SK-N-SH treated with all-trans-retinoic acid at 6 μM for 48 hours (cell line): ENCODE measurements around the gene DCUN1D2.

ENCODE experiments used
- ARNTL ChIP-seq: fragments of 450-650 bp; formaldehyde crosslinking; IDR thresholded peaks from 2 replicates; pipeline ENCODE4 v1.5.0; 2020; ENCODE audit warnings: low read depth, mild to moderate bottlenecking, moderate library complexity, borderline replicate concordance
- CREB5 ChIP-seq: fragments of 250-450 bp; sonication (Bioruptor Pico); IDR thresholded peaks from 2 replicates; pipeline ENCODE4 v1.5.1; 2020; ENCODE audit warnings: low read depth, mild to moderate bottlenecking, moderate library complexity
- GLIS3 ChIP-seq: fragments of 250-450 bp; sonication (Bioruptor Pico); IDR thresholded peaks from 2 replicates; pipeline ENCODE4 v1.5.0; 2020; ENCODE audit warnings: mild to moderate bottlenecking, moderate library complexity
- ISL1 ChIP-seq: fragments of 250-450 bp; sonication (Bioruptor Pico); IDR thresholded peaks from 2 replicates; pipeline ENCODE4 v2.1.2; 2022; ENCODE audit warnings: mild to moderate bottlenecking, moderate library complexity
- OSR1 ChIP-seq: fragments of 250-450 bp; sonication (Bioruptor Pico); IDR thresholded peaks from 2 replicates; pipeline ENCODE4 v1.8.0; 2022; ENCODE audit warnings: moderate library complexity, mild to moderate bottlenecking, inconsistent platforms
- TOX ChIP-seq: fragments of 250-450 bp; sonication (Bioruptor Pico); IDR thresholded peaks from 2 replicates; pipeline ENCODE4 v1.8.0; 2021; ENCODE audit warnings: mild to moderate bottlenecking, moderate library complexity, borderline replicate concordance
- TSHZ2 ChIP-seq: fragments of 250-450 bp; sonication (Bioruptor Pico); IDR thresholded peaks from 2 replicates; pipeline ENCODE4 v1.5.0; 2020; ENCODE audit warnings: mild to moderate bottlenecking, moderate library complexity
- ZC3H10 ChIP-seq: fragments of 250-450 bp; sonication (Bioruptor Pico); IDR thresholded peaks from 2 replicates; pipeline ENCODE4 v1.5.1; 2021; ENCODE audit warnings: mild to moderate bottlenecking, moderate library complexity
- ZNF565 ChIP-seq: fragments of 450-650 bp; formaldehyde crosslinking; conservative IDR thresholded peaks from 2 replicates; pipeline ENCODE4 v1.5.0; 2020; ENCODE audit warnings: low read depth, mild to moderate bottlenecking, moderate library complexity

GRCh38 chr13:113535381-113535781 is 44.9 kb upstream of the DCUN1D2 start:
- TF ChIP-seq TSHZ2 (CRISPR knock-in tag) (no peak), ZC3H10 (no peak), ARNTL (CRISPR knock-in tag) (no peak), ISL1 (CRISPR knock-in tag) (no peak), ZNF565 (no peak), CREB5 (CRISPR knock-in tag) (no peak), GLIS3 (CRISPR knock-in tag) (no peak), OSR1 (CRISPR knock-in tag) (no peak), TOX (CRISPR knock-in tag) (no peak)
